ENCODE data around the gene NT5C2. TPM values are rescaled to one million over a fixed set of nuclear protein-coding genes. Genes with fewer than 3 reads are reported as not detected.

The NT5C2 gene
- polyA plus RNA-seq, 1 of the 3 experiments (the other 2 are of a cell fraction) = 29.6 TPM

DNA sequence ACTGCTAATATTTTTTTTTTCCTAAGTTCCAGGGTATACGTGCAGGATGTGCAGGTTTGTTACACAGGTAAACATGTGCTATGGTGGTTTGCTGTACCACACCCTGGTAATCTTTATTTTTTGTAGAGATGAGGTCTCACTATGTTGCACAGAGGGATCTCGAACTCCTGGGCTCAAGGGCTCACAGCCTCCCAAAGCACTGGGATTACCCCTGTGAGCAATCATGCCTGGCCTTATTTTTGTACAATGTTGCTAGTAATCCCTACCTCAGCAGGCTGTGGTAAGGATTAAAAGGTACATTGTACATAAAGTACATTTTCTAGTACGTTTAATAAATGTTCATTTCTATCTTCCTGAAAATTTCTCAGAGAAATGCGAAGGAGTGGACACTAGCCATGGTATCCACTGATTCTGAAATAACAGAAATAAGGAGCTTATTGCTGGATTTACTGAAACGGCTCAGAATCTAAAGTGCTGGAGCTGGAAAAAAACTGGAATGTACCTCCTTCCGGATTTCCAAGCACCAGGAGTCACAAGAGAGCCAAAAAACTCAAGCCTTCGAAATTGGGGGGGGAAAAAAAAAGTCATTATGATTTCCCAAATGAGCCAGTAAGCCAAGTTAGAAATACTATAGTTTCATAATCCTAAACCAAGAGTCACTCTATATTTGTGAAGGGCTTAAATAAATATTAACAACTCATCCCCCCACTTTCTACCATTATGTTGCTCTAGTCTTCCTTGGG, 69.6 kb downstream of the NT5C2 start (continued):
- no peak for TF ChIP-seq MEF2A (IDR thresholded peaks at IDR 0.05; ENCODE audit: borderline replicate concordance, low read depth)
- TF ChIP-seq POLR2AphosphoS5 (IDR thresholded peaks at IDR 0.05; ENCODE audit: low read depth, low read length) = no peak
- no peak for TF ChIP-seq RFX5 (IDR thresholded peaks at IDR 0.05; ENCODE audit: low read length)

DNA sequence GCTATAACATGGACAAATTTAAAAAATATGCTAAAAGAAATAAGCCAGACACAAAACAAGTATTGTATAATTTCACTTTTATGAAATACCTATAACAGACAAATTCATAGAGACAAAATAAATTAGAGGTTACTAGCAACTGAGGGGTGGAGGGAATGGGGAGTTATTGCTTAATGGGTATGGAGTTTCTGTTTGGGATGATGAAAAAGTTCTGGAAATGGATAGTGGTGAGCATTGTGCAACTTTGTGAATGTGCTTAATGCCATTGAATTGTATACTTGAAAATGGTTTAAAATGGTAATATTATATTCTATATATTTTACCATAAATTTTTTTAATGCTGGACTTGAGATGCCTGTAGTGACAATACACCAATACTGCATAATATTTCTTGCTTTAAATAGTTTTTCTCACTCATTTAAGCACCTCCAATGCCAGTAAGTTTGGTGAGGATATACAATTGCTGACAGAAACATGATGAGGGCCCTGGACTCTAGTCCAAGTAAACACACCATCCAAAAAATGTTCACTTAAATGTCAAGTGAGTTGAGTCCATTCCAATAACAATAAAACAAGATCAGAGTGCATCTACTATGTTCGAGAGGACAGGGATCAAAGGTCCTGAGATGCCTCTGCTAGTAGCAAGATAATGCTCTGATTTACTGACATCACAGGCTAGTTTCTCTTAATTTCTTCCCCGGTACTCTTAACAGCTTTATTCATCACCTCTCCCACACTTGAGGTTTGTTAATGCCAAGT, 71.9 kb downstream of the NT5C2 start:
- no peak overlapping the region for H2AFZ ChIP-seq (ENCODE audit: low read depth)
- peaks cover 49% of the 10 kb centered on the region for H3K79me2 ChIP-seq (ENCODE audit: insufficient read depth)
- H3K4me2 ChIP-seq = no peak overlapping the region
- no peak for TF ChIP-seq RXRA (IDR thresholded peaks at IDR 0.05; ENCODE audit: borderline replicate concordance, low read depth)
- no peak for TF ChIP-seq MEF2A (IDR thresholded peaks at IDR 0.05; ENCODE audit: borderline replicate concordance, low read depth)
- TF ChIP-seq, protein P1, sequence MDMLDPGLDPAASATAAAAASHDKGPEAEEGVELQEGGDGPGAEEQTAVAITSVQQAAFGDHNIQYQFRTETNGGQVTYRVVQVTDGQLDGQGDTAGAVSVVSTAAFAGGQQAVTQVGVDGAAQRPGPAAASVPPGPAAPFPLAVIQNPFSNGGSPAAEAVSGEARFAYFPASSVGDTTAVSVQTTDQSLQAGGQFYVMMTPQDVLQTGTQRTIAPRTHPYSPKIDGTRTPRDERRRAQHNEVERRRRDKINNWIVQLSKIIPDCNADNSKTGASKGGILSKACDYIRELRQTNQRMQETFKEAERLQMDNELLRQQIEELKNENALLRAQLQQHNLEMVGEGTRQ (IDR thresholded peaks at IDR 0.05; ENCODE audit: borderline replicate concordance, low read depth, low read length) = no peak
- TF ChIP-seq EP300 (IDR thresholded peaks at IDR 0.05; ENCODE audit: borderline replicate concordance in 1 of 2, low read depth in 1 of 2, low read length in 1 of 2) = no peak
- no peak for TF ChIP-seq SMC3 (IDR thresholded peaks at IDR 0.05; ENCODE audit: low read depth, low read length)
- TF ChIP-seq EZH2phosphoT487 (IDR thresholded peaks at IDR 0.05; ENCODE audit: borderline replicate concordance, low read depth) = no peak
- TF ChIP-seq RAD21 (IDR thresholded peaks at IDR 0.05; ENCODE audit: low read length) = no peak
- no peak for TF ChIP-seq YY1 (IDR thresholded peaks at IDR 0.05; ENCODE audit: low read depth)
- TF ChIP-seq NRF1 (IDR thresholded peaks at IDR 0.05; ENCODE audit: low read depth, low read length) = no peak
- no peak for TF ChIP-seq ELF1 (IDR thresholded peaks at IDR 0.05)
- H3K4me1 ChIP-seq (ENCODE audit: control insufficient read depth in 1 of 2, insufficient read depth in 2 of 2, low read depth in 1 of 2, low read length in 1 of 2) = no peaks in the 10 kb centered on the region; a peak in 3 of 4 replicates
- H3K9ac ChIP-seq = no peak overlapping the region
- WGBS (ENCODE audit: low lambda C conversion rate) = 83% methylated on average over 2 of the region's 2 CpGs
- CTCF ChIA-PET = interaction anchor here (1.1 kb wide), 1 partner anchor 15 kb away, joined by 4 read pairs; no protein-coding TSS in a partner anchor
- no peaks in the 10 kb centered on the region for H4K20me1 ChIP-seq (ENCODE audit: insufficient read depth)
- H3K27me3 ChIP-seq (ENCODE audit: insufficient read depth) = no peaks in the 10 kb centered on the region
- no peak overlapping the region for H3K4me3 ChIP-seq (ENCODE audit: low read depth in 2 of 2, low read length in 1 of 2)
- no peak overlapping the region for H3K27ac ChIP-seq (ENCODE audit: low read depth in 2 of 2, low read length in 1 of 2)
- no peaks in the 10 kb centered on the region for H3K9me3 ChIP-seq
- DNase-seq = no peak
- peaks cover 6 to 32% of the 10 kb centered on the region in 2 experiments for H3K36me3 ChIP-seq (replicated peaks in 1 of 2; ENCODE audit: control insufficient read depth in 1 of 2, insufficient read depth in 2 of 2, low read length in 1 of 2)
- H3K9me2 ChIP-seq = no peaks in the 10 kb centered on the region
- POLR2A ChIA-PET = no interaction called here
- H3F3A ChIP-seq (replicated peaks; ENCODE audit: insufficient read depth) = no peaks in the 10 kb centered on the region

DNA sequence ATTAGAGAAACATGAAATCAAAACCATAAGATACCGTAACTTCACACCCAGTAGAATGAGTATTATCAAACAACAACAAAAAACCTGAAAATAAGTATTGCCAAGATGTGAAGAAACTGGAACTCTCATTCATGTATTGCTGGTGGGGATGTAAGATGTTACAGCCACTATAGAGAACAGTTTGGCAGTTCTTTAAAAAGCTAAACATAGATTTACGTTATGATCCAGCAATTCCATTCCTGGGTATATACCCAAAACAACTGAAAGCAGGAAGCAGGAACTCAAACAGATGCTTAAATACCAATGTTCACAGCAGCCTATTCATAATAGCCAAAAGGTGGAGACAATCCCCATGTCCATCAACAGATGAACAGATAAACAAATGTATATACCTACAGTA, 72.5 kb downstream of the NT5C2 start:
- H4K20me1 ChIP-seq (ENCODE audit: insufficient read depth) = no peaks in the 10 kb centered on the region
- DNase-seq = no peak
- H3F3A ChIP-seq (replicated peaks; ENCODE audit: insufficient read depth) = no peaks in the 10 kb centered on the region
- no peaks in the 10 kb centered on the region for H3K9me2 ChIP-seq
- no peaks in the 10 kb centered on the region; a peak in 3 of 4 replicates for H3K4me1 ChIP-seq (ENCODE audit: control insufficient read depth in 1 of 2, insufficient read depth in 2 of 2, low read depth in 1 of 2, low read length in 1 of 2)
- no peak overlapping the region for H3K9ac ChIP-seq
- peaks cover 6 to 32% of the 10 kb centered on the region in 2 experiments for H3K36me3 ChIP-seq (replicated peaks in 1 of 2; ENCODE audit: control insufficient read depth in 1 of 2, insufficient read depth in 2 of 2, low read length in 1 of 2)
- no peaks in the 10 kb centered on the region for H3K9me3 ChIP-seq
- no peaks in the 10 kb centered on the region for H3K27me3 ChIP-seq (ENCODE audit: insufficient read depth)
- H3K4me2 ChIP-seq = no peak overlapping the region
- no peak overlapping the region for H3K27ac ChIP-seq (ENCODE audit: low read depth in 2 of 2, low read length in 1 of 2)
- H3K79me2 ChIP-seq (ENCODE audit: insufficient read depth) = peaks cover 53% of the 10 kb centered on the region
- no peak overlapping the region for H2AFZ ChIP-seq (ENCODE audit: low read depth)
- CTCF ChIA-PET = interaction anchor here (0.6 to 1.1 kb wide), 2 partner anchors 14 to 206 kb away, joined by 3 to 4 read pairs; no protein-coding TSS in a partner anchor
- WGBS (ENCODE audit: low lambda C conversion rate) = 90% methylated on average over 2 of the region's 2 CpGs
- H3K4me3 ChIP-seq (ENCODE audit: low read depth in 2 of 2, low read length in 1 of 2) = no peak overlapping the region
- POLR2A ChIA-PET = no interaction called here
- TF ChIP-seq MXI1 (IDR thresholded peaks at IDR 0.05; ENCODE audit: low read depth, low read length) (no peak), POLR2AphosphoS5 (IDR thresholded peaks at IDR 0.05; ENCODE audit: low read depth, low read length) (no peak), TCF12 (IDR thresholded peaks at IDR 0.05) (no peak), RXRA (IDR thresholded peaks at IDR 0.05; ENCODE audit: borderline replicate concordance, low read depth) (no peak), EP300 (IDR thresholded peaks at IDR 0.05; ENCODE audit: borderline replicate concordance in 1 of 2, low read depth in 1 of 2, low read length in 1 of 2) (no peak), GABPA (IDR thresholded peaks at IDR 0.05; ENCODE audit: low read depth) (no peak), YY1 (IDR thresholded peaks at IDR 0.05; ENCODE audit: low read depth) (no peak), RAD21 (IDR thresholded peaks at IDR 0.05; ENCODE audit: low read length) (no peak), MEF2A (IDR thresholded peaks at IDR 0.05; ENCODE audit: borderline replicate concordance, low read depth) (no peak), NFIC (IDR thresholded peaks at IDR 0.05; ENCODE audit: borderline replicate concordance) (no peak)
- TF ChIP-seq, protein P2, sequence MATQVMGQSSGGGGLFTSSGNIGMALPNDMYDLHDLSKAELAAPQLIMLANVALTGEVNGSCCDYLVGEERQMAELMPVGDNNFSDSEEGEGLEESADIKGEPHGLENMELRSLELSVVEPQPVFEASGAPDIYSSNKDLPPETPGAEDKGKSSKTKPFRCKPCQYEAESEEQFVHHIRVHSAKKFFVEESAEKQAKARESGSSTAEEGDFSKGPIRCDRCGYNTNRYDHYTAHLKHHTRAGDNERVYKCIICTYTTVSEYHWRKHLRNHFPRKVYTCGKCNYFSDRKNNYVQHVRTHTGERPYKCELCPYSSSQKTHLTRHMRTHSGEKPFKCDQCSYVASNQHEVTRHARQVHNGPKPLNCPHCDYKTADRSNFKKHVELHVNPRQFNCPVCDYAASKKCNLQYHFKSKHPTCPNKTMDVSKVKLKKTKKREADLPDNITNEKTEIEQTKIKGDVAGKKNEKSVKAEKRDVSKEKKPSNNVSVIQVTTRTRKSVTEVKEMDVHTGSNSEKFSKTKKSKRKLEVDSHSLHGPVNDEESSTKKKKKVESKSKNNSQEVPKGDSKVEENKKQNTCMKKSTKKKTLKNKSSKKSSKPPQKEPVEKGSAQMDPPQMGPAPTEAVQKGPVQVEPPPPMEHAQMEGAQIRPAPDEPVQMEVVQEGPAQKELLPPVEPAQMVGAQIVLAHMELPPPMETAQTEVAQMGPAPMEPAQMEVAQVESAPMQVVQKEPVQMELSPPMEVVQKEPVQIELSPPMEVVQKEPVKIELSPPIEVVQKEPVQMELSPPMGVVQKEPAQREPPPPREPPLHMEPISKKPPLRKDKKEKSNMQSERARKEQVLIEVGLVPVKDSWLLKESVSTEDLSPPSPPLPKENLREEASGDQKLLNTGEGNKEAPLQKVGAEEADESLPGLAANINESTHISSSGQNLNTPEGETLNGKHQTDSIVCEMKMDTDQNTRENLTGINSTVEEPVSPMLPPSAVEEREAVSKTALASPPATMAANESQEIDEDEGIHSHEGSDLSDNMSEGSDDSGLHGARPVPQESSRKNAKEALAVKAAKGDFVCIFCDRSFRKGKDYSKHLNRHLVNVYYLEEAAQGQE (IDR thresholded peaks at IDR 0.05; ENCODE audit: low read depth, low read length) = no peak
- TF ChIP-seq, protein P3, sequence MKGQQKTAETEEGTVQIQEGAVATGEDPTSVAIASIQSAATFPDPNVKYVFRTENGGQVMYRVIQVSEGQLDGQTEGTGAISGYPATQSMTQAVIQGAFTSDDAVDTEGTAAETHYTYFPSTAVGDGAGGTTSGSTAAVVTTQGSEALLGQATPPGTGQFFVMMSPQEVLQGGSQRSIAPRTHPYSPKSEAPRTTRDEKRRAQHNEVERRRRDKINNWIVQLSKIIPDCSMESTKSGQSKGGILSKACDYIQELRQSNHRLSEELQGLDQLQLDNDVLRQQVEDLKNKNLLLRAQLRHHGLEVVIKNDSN (IDR thresholded peaks at IDR 0.05; ENCODE audit: borderline replicate concordance, low read depth) = no peak

Measured in SK-N-SH (cell line).